ENCODE results near the gene VLDLR.
"Not testable (repeated sequence)": the region's sequence is repeated elsewhere in the genome, so short reads cannot be mapped to it uniquely, and the experiment has no call there.

VLDLR gene

DNA sequence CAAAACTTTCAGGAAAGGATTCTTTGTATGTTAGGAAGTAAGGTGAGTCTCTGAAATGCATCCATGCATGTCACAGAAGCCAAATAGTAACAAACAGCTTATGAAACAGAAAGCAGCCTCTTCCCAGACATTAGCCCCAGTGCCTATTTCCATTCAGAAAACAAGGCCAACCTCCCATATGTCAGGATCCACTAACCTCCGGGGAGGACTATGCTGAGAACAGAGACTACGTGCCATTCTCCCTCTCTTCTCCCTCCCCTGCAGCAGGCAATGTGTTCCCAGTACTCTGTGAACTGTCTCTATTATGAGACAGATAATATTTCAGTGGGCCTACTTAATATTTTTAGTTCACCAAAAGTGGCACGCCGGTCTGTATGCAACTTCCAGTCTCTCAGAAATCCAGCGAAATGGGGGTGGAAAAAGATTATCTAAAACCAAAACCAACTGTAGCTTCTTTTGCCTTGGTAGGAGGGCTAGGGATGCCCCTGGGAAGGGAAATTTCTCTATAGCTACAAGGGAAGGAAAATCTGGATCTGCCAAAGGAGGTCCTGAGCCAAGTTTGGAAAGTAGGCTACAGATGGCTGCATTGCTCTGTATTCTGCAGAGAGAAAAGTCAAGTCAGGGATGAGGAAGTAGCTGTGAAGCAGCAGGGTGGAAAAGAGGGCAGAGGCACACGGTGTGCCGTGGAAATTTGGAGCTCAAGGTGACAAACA lies 42.0 kb downstream of the VLDLR start:
- no peak for DNase-seq (ENCODE audit: low spot score)
- no peak for FAIRE-seq

GRCh38 chr9:2664174-2665065 lies 42.8 kb downstream of the VLDLR start:
- DNase-seq (ENCODE audit: low spot score) (no peak), FAIRE-seq (no peak)

DNA sequence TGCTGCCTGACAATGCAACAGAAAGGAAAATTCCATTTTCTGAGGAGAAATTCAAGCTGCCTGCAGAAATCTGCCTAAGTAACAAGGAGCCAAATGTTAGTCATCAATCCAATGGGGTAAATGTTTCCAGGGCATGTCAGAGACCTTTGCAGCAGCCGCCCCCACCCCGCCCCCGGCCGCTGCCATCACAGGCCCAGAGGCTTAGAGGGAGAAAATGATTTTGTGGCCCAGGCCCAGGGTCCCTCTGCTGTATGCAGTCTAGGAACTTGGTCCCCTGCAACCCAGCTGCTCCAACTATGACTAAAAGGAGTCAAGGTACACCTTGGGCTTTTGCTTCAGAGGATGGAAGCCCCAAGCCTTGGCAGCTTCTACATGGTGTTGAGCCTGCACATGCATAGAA lies 45.0 kb downstream of the VLDLR start:
- FAIRE-seq (no peak), DNase-seq (ENCODE audit: low spot score) (no peak)

DNA sequence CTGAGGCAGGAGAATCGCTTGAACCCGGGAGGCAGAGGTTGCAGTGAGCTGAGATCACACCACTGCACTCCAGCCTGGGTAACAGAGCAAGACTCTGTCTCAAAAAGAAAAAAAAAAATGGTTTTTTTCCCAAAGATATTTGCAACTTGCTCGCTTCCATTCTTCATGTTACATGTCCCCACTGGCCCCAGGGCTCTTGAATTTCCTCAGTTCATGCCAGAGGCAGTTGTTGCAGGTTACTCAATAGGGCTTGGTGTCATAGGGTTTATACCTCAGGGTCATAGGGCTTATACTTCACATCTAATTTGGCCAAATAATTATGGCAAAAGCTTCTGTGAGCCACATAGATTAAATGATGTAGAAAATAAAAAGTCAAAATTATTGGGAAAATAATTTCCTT lies 51.6 kb downstream of the VLDLR start:
- FAIRE-seq = no peak
- no peak for DNase-seq (ENCODE audit: low spot score)

DNA sequence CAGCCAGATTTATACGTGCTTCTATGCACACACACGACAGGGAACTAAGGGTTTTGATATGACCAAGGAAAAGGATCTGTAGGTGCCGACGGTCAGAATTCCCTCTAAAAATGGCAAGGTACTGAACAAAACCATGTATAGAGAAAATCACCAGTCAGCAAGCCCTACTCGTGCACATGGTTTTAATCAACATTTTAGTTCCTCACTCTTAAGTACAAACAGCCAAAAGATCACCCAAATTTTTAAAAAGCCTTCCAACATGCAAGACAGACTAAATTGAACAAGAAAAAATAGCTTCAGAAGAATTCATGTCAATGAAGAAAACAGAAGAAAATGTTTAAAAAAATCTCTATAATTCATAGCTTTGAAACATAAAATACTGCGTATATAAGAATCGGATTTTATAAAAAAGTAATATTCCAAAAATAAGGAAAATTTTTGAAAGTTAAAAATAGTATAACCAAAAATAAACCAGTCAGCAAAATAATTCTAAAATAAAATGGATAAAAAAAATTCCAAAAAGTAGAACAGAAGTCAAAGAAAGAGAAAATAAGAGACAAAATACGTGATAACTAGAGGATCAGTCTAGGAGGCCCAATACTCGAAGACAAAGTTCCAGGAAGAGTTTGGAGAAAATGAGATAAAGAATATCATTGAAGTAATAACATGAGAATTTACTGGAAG lies 52.7 kb downstream of the VLDLR start:
- DNase-seq (ENCODE audit: low spot score) (no peak), FAIRE-seq (no peak)

DNA sequence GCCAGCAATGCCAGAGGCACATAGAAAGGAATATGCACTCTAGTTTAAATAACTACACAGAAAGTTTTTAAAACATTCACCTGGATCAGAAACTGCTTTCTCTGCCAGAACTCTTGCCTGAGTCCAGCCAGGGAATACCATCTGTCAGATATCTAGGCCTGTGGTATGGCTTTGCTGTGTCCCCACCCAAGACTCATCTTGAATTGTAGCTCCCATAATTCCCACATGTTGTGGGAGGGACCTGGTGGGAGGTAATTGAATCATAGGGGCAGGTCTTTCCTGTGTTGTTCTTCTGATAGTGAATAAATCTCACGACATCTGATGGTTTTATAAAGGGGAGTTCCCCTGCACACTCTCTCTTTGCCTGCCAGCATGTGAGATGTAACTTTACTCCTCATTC lies 54.2 kb downstream of the VLDLR start:
- FAIRE-seq (no peak), DNase-seq (ENCODE audit: low spot score) (no peak)

- no peak for DNase-seq (ENCODE audit: low spot score)
- FAIRE-seq = no peak
These were observed 54.9 kb downstream of the VLDLR start for GRCh38 chr9:2676466-2676865.

DNA sequence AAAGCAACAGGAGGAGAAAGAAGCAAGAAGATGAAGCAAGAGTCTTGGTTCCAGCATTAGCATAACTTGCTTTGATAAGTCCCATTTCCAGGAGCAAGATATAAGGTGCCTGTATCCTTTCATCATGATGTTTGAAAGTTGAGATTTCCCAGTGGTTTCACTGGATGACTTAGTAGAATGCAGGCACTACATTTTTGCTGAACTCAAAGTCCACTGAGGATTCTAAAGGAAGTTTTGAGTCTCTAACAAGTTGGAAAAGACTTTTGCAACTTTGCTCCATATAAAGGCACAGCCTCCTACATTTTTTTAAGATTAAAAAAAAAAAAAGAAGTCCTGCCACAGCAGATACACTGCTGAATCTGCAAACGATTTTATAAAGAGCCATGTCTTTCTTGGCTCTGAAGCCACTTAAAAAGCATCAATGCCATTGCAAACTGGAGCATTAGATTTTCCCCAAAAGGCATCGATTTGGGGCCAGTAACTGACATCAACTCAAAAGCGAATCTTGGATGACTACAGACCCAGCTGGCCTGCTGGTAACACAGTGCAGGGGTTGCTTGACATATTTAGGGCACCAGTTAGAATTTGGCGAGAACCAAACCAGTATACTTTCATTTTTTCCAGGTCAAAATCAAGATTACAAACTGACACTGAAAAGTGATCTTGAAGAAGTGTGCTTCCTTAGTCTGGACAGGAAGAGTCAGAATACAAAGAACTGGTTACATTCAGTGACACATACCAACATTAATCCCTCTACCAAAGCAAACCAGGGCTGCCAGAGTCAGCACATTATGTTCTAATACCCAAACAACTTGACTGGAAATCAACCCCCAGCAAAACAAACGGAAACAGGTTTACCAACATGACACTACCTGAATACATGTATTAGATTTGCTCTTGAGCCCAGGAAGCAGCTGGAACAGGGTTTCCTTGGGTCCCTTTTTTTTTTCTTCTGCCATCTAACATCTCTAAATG lies 56.6 kb downstream of the VLDLR start:
- DNase-seq (ENCODE audit: low spot score) (no peak), FAIRE-seq (no peak)

GRCh38 chr9:2679011-2679410 lies 57.4 kb downstream of the VLDLR start:
- FAIRE-seq (no peak), DNase-seq (ENCODE audit: low spot score) (no peak)

DNA sequence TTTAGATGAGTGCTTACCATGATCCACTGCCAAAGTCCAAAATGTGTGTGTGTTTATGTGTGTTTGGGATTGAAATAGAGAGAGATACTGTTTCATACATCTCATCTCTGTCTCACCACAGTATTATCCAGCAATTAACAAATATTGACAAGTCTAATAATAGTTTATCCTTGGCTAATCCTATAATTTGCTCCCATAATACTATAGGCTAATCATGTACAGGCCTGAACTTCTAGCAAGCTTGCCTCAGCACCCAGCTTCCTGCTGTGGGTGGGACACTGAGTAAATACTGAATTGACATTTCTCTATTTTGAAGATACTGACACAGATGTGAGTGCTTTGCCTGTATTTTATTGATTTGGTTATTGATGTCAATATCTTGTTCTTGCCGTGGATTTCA lies 60.4 kb downstream of the VLDLR start:
- FAIRE-seq = no peak
- DNase-seq (ENCODE audit: low spot score) = no peak

DNA sequence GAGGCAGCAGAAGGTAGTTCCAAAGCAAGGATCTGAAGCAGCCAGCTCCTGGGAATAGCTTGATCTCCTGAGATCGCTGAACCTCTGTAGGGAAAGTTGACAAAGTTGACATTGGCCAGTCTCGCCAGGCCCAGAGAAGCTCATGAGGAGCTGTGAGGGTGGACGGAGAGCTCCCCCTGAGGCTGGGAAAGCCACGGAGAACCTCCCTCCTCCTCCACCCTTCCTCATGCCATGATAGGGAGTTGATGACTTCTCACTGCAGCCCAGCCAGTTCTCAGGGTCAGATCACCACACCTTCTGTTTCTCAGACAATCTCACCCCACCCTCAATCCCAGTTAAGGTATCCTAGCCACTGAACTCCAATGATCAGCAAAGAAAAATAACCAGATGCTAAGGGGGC lies 65.3 kb downstream of the VLDLR start:
- no peak for DNase-seq (ENCODE audit: low spot score)
- no peak for FAIRE-seq

GRCh38 chr9:2688636-2689035 lies 67.0 kb downstream of the VLDLR start:
- DNase-seq (ENCODE audit: low spot score) (no peak), FAIRE-seq (no peak)

- DNase-seq (ENCODE audit: low spot score) (no peak), FAIRE-seq (no peak)
These were observed 69.6 kb downstream of the VLDLR start for GRCh38 chr9:2691212-2691611.

DNA sequence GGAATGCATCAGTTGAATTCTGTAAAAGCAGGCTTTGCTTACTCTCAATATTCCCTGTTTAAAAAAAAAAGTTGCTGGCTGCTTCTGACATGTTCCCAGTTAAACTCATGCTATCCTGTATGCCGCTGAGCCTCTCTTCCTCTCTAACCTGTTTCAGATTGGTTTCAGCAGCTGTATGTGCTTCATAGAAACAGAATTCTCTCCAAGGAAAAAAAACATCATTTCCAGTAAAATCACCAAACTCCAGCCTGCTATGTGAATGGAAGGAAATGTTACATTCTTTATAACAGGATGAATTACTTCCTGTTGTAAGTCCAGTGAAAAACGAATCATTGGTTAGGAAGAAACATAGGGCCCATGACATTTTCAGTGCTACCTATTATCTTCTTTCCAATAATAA lies 70.0 kb downstream of the VLDLR start:
- FAIRE-seq (no peak), DNase-seq (ENCODE audit: low spot score) (no peak)

DNA sequence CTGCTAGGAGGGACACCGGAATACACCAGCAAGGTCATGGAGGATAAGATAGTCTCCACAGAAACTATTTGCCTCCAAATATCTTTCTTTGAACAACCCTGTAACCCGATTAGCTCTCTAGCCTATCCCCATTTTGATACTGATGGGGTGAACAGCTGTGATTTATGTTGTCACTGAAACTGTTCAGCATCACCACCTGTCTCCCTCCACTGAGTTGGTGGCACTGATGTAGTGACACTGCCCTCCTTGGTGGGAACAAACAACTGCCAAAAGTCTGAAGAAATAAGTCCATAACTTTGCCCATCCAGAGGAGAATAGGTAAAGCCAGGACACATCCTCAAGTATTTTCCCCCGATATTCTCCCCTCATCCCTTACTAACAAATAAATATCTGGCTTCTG lies 71.5 kb downstream of the VLDLR start:
- DNase-seq (ENCODE audit: low spot score) = no peak
- FAIRE-seq = no peak

DNA sequence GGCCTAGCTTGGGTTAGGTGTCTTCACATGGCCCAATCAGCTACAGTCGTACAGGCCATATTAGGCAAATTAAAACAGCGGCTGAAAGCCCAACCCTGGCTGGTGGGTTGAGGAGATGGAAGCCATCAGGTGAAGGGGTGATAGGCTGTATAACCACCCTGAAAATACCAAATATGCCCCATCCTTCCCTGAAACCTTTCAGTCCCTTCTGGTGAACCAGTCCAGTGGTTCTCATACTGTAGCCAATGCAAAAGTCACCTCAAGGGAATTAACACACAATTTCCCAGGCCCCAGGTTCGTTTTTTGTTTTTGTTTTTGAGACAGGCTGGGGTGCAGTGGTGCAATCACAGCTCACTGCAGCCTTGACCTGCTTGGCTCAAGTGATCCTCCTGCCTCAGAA lies 75.9 kb downstream of the VLDLR start:
- DNase-seq (ENCODE audit: low spot score) = no peak
- no peak for FAIRE-seq

GRCh38 chr9:2700398-2700797 lies 78.8 kb downstream of the VLDLR start:
- no peak for FAIRE-seq
- DNase-seq (ENCODE audit: low spot score) = no peak

GRCh38 chr9:2700909-2701550 lies 79.4 kb downstream of the VLDLR start:
- FAIRE-seq = no peak
- no peak for DNase-seq (ENCODE audit: low spot score)

DNA sequence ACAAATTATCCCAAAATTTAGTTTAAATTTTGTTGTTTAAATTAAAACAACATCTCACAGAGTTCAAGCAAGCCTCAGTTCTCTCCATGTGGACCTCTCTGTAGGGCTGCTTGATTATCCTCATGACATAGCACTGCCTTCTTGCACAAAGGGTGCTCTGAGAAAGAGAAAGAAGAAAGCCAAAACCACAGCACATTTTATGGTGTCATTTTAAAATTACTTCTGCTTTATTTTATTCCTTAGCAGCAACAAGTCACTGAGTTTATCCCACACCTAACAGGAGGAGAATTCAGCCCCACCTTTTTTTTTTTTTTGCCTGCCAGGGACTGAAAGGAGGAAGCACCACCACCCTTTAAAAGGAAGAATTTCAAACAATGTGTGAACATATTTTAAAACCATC lies 82.9 kb downstream of the VLDLR start:
- FAIRE-seq (no peak), DNase-seq (ENCODE audit: low spot score) (no peak)

DNA sequence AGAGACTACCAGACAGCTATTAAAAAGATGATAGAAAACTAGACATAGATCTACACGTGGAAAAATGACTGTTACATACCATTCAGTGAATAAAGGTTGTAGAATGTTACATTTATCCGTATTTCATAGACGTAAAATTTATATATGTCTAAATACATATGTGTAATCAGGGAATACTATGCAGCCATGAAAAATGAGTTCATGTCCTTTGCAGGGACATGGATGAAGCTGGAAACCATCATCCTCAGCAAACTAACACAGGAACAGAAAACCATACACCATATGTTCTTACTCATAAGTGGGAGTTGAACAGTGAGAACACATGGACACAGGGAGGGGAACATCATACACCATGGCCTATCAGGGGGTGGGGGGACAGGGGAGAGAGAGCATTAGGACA lies 85.7 kb downstream of the VLDLR start:
- DNase-seq (ENCODE audit: low spot score); FAIRE-seq: not testable (repeated sequence)

Data from urothelium cell line (cell line).